ENCODE measurements around the gene ZNF557. TPM values are rescaled to one million over a fixed set of nuclear protein-coding genes. Genes with fewer than 3 reads are reported as not detected.
"Not testable (repeated sequence)": the region's sequence is repeated elsewhere in the genome, so short reads cannot be mapped to it uniquely, and the experiment has no call there.

Gene ZNF557
- 11.1 TPM for total RNA-seq

DNA sequence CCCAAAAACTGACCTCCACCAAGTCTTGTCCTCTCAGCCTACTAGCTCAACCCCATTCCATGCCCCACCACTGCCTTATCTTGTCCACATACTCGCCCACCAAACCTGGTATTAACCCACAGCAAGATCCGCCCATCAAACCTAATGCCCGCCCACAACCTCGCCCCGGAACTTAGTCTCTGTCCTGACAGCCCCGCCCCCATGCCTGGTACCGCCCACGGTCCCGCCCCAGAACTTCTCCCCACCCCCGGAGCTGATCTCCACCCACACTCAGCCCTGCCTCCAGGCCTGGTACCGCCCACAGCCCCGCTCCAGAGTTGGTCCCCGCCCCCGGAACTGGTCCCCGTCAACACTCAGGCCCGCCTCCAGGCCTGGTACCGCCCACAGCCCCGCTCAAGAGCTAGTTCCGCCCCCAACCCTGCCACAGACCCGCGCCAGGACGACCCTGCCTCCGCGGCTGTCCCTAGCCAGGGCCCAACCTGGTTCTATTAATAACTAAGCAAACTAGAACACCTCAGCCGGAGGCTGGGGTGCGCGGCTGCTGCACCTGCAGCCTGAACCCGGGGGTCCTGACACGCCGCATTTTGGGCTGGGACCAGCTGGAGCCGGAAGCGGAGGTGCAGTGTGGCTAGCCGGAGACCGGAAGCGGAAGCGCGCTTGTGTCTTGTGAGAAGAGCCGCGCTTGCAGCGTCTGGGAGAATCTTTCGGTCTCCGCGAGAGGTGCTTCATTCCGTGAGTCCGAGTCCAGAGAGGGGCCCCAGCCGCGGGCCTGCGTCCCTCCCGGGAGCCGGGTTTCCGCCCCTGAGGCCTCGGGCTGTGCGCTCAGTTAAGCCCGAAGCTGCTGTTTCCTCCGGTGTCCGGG is at the start of gene ZNF557:
TSS of gene ZNF557 (plus strand) at position 662 of the 862 bp plus-strand sequence. CDS start 5,372 bp downstream, outside the sequence.
- peak; percentile 99 for DNase-seq (ENCODE audit: low spot score)

DNA sequence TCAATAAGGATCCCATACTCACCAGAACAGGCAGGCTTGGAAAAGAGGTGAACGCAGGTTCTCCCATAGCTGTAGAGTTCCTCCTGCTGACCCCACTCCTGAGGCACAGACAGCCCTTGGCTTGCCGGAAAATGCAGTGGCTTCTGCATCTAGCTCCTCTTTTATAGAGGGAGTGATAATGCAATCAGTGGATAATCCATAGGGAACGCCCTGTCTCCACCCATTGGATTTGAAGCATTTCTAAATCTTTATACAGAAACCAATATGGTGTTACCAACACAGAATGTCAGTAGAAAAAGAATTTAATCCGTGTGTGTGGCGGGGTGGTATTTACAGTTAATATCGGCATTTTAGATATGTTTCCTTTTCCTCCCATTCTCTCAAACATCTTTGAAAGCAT is 48.2 kb upstream of the ZNF557 start, which contains the start of gene MBD3L2B:
TSS of gene MBD3L2B (minus strand) at position 101 of the 400 bp plus-strand sequence. CDS start at position 67, 34 bp downstream.
- DNase-seq (ENCODE audit: low spot score), result not testable (repeated sequence)

DNA sequence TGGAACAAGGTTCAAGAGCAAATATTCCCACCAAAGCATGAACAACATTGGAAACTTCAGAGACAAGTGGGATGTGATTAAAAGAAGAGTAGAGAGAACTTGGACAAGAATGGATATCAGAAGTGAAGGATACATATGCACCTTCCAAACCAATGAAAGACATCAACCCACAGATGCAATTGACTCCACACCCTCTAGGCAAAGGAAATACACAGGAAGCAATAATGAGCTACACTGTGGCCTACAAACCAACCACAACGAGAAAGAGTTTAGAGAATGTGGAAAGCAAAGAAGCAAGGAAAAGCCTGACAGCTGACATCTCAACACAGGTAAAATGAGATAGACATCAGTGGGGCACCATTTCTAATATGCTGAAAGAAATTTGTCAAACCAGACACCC is 40.7 kb upstream of the ZNF557 start:
- not testable (repeated sequence) for DNase-seq (ENCODE audit: low spot score)

DNA sequence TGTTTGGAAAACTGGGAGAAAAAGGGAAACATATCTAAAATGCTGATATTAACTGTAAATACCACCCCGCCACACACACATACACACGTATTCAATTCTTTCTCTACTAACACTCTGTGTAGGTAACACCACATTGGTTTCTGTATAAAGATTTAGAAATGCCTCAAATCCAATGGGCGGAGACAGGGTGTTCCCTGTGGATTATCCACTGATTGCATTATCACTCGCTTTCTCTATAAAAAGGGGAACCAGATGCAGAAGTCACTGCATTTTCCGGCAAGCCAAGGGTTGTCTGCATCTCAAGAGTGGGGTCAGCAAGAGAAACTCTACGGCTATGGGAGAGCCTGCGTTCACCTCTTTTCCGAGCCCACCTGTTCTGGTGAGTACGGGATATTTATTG is 39.2 kb upstream of the ZNF557 start, which contains the start of gene MBD3L5:
TSS of gene MBD3L5 (plus strand) at position 301 of the 400 bp plus-strand sequence. CDS start at position 335, 34 bp downstream.
- not testable (repeated sequence) for DNase-seq (ENCODE audit: low spot score)

DNA sequence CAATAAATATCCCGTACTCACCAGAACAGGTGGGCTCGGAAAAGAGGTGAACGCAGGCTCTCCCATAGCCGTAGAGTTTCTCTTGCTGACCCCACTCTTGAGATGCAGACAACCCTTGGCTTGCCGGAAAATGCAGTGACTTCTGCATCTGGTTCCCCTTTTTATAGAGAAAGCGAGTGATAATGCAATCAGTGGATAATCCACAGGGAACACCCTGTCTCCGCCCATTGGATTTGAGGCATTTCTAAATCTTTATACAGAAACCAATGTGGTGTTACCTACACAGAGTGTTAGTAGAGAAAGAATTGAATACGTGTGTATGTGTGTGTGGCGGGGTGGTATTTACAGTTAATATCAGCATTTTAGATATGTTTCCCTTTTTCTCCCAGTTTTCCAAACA is 29.4 kb upstream of the ZNF557 start, which contains the start of gene MBD3L4:
TSS of gene MBD3L4 (minus strand) at position 101 of the 400 bp plus-strand sequence. CDS start at position 66, 35 bp downstream.
- DNase-seq (ENCODE audit: low spot score), result not testable (repeated sequence)

DNA sequence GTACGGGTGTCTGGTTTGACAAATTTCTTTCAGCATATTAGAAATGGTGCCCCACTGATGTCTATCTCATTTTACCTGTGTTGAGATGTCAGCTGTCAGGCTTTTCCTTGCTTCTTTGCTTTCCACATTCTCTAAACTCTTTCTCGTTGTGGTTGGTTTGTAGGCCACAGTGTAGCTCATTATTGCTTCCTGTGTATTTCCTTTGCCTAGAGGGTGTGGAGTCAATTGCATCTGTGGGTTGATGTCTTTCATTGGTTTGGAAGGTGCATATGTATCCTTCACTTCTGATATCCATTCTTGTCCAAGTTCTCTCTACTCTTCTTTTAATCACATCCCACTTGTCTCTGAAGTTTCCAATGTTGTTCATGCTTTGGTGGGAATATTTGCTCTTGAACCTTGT is 27.9 kb upstream of the ZNF557 start:
- not testable (repeated sequence) for DNase-seq (ENCODE audit: low spot score)

DNA sequence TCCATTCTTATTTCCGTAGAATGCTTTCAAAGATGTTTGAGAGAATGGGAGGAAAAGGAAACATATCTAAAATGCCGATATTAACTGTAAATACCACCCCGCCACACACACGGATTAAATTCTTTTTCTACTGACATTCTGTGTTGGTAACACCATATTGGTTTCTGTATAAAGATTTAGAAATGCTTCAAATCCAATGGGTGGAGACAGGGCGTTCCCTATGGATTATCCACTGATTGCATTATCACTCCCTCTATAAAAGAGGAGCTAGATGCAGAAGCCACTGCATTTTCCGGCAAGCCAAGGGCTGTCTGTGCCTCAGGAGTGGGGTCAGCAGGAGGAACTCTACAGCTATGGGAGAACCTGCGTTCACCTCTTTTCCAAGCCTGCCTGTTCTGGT is 20.5 kb upstream of the ZNF557 start, which contains the start of gene MBD3L2:
TSS of gene MBD3L2 (plus strand) at position 301 of the 400 bp plus-strand sequence. CDS start at position 354, 53 bp downstream.
- DNase-seq (ENCODE audit: low spot score), result not testable (repeated sequence)

DNA sequence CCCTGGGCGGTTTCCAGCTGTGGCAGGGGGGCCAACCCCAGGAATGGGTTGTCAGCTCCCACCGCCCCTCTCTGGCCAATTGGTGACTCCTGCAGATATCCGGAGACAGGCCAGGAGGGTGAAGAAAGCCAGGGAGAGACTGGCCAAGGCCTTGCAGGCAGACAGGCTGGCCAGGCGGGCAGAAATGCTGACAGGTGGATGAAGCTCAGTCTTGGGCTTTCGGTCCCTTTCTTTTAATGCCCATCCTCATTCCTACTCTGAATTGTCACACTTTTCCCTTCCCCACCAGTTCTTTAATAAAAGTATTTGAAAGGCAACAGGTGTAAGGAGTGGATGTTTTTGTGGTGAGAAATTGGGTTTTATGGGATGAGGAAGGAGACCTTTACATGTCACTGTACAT is 18.1 kb upstream of the ZNF557 start:
- not testable (repeated sequence) for DNase-seq (ENCODE audit: low spot score)

DNA sequence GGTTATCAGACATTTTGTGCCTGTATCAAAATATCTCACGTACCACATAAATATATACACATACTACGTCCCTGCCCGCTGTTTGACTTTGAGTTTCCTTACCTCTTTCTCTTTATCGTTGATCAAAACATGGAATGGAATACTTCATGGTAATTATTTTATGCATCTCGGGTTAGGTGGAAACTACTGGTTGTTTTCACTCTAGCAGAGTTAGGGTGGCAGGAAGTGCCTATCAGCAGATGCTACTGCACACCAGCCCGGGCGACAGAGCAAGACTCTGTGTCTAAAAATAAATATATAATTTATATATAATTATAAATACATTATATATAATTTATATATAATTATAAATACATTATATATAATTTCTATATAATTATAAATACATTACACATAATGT is 16.6 kb upstream of the ZNF557 start:
- not testable (repeated sequence) for DNase-seq (ENCODE audit: low spot score)

DNA sequence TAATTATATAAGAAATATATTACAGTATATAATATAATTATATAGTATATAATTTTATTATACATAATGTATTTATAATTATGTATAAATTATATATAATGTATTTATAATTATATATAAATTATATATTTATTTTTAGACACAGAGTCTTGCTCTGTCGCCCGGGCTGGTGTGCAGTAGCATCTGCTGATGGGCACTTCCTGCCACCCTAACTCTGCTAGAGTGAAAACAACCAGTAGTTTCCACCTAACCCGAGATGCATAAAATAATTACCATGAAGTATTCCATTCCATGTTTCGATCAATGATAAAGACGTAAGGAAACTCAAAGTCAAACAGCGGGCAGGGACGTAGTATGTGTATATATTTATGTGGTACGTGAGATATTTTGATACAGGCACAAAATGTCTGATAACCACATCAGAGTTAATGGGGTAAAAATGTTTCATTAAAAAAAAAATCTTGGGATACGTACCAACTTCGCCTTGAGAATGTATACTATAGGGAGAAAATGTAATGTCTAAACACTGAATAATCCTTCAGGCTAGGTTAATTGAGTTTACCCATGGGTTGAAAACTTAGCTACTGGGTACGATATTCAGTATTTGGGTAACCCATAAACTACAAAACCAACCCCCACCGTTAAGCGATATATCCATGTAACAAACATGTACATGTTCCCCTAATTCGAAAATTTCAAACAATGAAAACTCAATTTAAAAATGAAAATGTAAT is 14.7 kb upstream of the ZNF557 start:
- not testable (repeated sequence) for DNase-seq (ENCODE audit: low spot score)

DNA sequence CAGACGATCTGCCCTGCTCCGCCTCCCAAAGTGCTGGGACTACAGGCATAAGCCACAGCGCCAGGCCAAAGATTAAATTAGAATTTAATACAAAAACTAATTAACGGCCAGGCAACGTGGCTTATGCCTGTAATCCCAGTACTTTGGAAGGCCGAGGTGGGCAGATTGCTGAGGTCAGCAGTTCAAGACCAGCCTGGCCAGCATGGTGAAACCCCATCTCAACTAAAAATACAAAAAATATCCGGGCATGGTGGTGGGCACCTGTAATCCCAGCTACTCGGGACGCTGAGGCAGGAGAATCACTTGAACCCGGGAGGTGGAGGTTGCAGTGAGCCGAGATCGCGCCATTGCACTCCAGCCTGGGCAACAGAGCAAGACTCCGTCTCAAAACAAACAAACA is 13.8 kb upstream of the ZNF557 start:
- DNase-seq (ENCODE audit: low spot score), result not testable (repeated sequence)

DNA sequence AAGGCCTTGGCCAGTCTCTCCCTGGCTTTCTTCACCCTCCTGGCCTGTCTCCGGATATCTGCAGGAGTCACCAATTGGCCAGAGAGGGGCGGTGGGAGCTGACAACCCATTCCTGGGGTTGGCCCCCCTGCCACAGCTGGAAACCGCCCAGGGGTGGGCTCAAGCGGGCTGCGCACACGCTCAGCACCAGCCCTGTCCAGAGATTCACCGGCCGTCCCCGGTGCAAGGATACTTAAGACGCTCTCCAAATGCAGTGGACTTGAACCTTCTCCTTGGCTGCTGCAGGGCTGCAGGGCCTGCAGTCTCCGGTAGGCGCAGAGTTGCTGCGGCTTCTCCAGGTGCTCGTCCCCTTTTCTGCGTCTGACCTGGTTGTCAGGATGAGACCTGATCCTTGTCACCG is 13.1 kb upstream of the ZNF557 start:
- DNase-seq (ENCODE audit: low spot score), result not testable (repeated sequence)

DNA sequence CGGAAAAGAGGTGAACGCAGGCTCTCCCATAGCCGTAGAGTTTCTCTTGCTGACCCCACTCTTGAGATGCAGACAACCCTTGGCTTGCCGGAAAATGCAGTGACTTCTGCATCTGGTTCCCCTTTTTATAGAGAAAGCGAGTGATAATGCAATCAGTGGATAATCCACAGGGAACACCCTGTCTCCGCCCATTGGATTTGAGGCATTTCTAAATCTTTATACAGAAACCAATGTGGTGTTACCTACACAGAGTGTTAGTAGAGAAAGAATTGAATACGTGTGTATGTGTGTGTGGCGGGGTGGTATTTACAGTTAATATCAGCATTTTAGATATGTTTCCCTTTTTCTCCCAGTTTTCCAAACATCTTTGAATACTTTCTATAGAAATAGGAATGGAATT is 10.9 kb upstream of the ZNF557 start, which contains the start of gene MBD3L3:
TSS of gene MBD3L3 (minus strand) at position 101 of the 400 bp plus-strand sequence. CDS start at position 30, 71 bp downstream.
- not testable (repeated sequence) for DNase-seq (ENCODE audit: low spot score)

DNA sequence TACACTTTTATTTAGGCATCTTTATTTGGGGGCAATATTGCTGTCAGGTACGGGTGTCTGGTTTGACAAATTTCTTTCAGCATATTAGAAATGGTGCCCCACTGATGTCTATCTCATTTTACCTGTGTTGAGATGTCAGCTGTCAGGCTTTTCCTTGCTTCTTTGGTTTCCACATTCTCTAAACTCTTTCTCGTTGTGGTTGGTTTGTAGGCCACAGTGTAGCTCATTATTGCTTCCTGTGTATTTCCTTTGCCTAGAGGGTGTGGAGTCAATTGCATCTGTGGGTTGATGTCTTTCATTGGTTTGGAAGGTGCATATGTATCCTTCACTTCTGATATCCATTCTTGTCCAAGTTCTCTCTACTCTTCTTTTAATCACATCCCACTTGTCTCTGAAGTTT is 9.5 kb upstream of the ZNF557 start:
- not testable (repeated sequence) for DNase-seq (ENCODE audit: low spot score)

DNA sequence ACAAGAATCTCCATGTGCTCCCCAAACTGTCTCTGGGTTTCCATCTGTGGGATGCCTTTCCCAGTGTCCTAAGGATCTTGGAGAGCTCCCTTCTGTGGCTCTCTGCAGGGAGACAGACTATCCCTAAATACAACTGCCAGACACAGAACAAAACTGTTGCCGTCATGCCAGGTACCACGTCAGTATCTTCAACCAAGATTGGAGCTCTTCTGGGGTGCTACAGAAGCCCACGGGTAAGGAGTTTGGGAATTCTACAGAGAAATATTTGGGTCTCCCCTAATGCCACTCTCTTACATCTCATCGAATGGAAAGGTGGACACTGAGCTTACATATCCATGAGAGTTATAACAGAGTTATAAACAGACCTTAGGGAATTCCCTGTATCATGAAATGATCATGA is 6.2 kb upstream of the ZNF557 start:
- no peak for DNase-seq (ENCODE audit: low spot score)

DNA sequence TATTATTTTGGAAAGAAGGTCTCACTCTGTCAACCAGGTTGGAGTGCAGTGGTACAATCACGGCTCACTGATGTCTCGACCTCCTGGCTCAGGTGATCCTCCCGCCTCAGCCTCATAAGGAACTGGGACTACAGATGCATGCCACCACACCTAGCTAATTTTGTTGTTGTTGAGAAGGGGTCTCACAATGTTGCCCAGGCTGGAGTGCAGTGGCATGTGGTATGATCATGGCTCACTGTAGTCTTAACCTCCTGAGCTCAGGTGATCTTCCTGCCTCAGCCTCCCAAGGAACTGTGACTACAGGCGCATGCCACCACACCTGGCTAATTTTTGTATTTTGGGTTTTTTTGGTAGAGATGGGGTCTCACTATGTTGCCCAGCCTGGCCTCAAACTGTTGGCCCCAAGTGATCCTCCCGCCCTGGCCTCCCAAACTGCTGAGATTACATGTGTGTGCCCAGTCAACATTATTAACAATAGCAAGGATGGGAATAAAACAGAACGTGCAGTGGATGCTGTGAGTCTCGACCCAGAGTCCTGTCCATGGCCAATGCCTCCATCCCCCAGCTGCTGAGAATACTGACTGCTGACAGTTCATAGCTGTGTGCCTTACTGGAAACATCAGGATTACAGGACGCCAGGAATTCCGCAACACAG is 5.6 kb upstream of the ZNF557 start:
- no peak for DNase-seq (ENCODE audit: low spot score)

DNA sequence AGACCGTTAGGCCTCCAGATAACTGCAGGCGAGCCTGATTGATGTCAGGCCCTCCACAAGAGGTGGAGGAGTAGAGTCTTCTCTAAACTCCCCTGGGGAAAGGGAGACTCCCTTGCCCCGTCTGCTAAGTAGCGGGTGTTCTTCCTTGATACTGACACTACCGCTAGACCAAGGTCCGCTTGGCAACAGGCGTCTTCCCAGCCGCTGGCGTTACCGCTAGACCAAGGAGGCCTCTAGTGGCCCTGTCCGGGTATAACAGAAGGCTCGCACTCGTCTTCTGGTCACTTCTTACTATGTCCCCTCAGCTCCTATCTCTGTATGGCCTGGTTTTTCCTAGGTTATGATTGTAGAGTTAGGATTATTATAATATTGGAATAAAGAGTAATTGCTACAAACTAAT is 2.4 kb upstream of the ZNF557 start:
- not testable (repeated sequence) for DNase-seq (ENCODE audit: low spot score)

DNA sequence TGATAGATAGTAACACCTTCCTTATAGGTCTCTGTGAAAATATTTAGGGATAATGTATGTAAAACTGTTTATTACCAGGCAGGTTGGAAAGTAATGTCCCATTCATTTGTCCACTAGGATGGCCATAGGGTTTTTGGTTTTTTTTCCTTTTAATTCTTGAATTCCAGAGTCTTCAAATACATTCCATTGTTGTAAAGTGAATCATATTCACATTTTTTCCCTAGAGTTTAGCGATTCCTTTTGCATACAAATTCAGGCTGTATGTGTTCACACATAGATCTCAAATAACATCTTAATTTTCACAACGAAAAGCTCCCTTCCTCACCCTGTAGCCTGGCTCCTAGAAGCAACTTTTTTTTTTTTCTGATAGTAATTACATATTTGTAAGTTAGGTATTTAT is 1.8 kb upstream of the ZNF557 start:
- no peak for DNase-seq (ENCODE audit: low spot score)

DNA sequence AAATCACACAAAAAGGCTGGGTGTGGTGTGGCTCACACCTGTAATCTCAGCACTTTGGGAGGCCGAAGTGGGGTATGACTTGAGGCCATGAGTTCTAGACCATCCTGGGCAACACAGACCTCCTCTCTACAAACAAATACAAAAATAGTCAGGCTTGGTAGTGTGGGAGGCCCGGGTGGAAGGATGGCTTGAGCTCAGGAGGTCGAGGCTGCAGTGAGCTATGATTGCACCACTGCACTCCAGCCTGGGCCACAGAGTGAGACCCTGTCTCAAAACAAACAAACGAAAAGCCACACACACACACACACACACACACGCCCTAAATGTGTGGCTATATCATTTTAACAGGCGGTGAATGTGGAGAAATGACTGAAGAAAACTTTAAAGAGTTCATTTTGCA is 904 bp upstream of the ZNF557 start:
- peak; percentile 8 for DNase-seq (ENCODE audit: low spot score)

DNA sequence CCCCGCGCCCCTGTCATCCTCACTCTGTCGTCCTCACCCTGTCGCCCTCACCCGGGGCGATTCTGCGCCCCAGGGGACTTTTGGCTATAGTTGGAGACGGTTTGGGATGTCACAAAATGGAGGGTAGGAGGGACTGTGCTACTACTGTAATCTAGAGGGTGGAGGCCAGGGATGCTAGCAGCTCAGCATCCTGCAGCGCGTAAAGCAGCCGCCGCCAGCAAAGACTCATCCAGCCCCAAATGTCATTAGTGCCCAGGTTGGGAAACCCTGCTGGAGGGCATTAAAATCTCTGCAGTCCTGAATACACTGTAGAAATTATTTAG is 362 bp downstream of the ZNF557 start:
- no peak for DNase-seq (ENCODE audit: low spot score)

DNA sequence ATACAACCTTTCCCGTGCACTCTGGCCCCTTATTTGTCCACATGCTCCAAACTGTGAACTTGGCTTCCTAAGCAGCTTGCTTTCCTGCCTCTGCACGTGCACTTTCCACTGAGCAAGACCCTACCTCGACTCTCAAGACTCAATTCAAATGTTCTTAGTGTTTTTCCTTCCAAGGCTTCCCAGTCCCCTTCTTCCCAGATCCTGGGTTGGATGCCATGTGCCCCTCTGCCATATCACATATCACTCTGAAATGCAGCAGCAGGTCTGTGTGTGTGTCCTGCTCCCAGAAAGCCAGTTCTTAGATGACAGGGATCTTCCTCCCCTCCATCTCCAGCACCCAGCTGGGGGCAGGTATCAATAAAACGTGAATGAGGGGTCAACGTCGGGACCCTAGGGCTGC is 3.0 kb downstream of the ZNF557 start:
- peak; percentile 6 for DNase-seq (ENCODE audit: low spot score)
